GM19455 (cell line): ENCODE results near the gene CAVIN1.
"Not testable (repeated sequence)": the region's sequence is repeated elsewhere in the genome, so short reads cannot be mapped to it uniquely, and the experiment has no call there.

ENCODE experiments used
- ATAC-seq: cut with Tn5 transposase; IDR thresholded peaks from one replicate; pipeline ENCODE4 v1.9.1; 2021; ENCODE audit not compliant: unreplicated experiment

Gene CAVIN1

DNA sequence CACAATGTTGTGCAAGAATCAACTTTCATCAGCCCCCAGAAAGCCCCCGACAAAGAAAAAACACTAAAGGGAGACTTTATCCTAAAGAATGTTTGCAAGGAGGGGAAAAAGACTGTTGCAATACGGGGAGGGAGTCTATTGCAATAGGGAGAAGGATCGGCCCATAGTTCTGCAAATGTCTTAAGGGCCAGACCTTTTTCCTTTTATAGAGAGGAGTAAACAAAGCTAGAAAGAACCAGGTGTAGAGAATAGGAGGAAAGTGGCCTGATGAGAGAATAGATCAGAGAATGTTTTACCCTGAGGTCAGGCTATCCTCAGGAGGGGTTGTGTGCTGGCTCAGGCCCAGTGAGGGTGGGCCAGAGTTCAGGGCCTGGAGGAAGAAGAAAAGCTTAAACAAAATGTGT, 8.7 kb upstream of the CAVIN1 start:
- no peak for ATAC-seq

- no peak for ATAC-seq
Measured at GRCh38 chr17:42429726-42430447, 6.8 kb upstream of the CAVIN1 start.

GRCh38 chr17:42428141-42428944, 5.3 kb upstream of the CAVIN1 start:
- ATAC-seq, result no peak

GRCh38 chr17:42424991-42425610, 2.0 kb upstream of the CAVIN1 start:
- ATAC-seq, result no peak

DNA sequence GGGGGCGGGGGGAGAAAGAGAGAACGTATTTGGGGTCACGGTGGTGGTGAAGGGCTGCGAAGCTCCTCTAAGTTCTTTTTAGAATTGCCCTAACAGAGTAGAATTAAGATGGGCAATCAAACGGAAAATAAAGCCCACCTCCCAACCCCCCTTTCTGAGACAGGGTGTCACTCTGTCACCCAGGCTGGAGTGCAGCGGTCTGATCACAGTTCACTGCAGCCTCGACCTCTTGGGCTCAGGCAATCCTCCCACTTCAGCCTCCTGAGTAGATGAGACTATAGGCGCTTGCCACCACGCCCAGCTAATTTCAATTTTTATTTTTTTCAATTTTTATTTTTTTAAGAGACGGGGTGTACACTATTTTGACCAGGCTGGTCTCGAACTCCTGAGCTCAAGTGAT, 710 bp upstream of the CAVIN1 start:
- ATAC-seq, result no peak

- ATAC-seq, result no peak
Measured at GRCh38 chr17:42422412-42422957, 571 bp downstream of the CAVIN1 start.

- ATAC-seq, result no peak
Measured at GRCh38 chr17:42421507-42422338, 1.3 kb downstream of the CAVIN1 start.

DNA sequence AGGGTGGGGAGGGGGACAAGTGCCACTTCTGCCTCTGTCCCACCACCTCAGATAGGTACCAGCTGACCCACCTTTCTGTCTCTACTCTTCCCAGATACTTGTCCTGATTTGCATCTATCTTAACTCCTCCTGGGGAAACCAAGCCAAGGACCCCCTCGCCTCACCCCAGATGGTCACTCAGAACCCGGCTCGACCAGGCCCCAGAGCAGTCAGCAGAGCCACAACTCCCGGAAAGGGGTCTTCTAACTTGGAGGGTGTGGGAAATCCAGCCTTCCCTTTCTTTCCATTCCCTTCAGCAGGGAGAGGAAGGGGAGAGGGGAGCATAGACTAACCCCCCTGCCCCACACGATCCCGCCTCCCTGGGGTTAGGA, 1.9 kb downstream of the CAVIN1 start:
- ATAC-seq, result no peak

GRCh38 chr17:42417981-42418380, 5.1 kb downstream of the CAVIN1 start:
- ATAC-seq, result not testable (repeated sequence)

- ATAC-seq, result no peak
Measured at GRCh38 chr17:42414704-42415409, 8.2 kb downstream of the CAVIN1 start.

DNA sequence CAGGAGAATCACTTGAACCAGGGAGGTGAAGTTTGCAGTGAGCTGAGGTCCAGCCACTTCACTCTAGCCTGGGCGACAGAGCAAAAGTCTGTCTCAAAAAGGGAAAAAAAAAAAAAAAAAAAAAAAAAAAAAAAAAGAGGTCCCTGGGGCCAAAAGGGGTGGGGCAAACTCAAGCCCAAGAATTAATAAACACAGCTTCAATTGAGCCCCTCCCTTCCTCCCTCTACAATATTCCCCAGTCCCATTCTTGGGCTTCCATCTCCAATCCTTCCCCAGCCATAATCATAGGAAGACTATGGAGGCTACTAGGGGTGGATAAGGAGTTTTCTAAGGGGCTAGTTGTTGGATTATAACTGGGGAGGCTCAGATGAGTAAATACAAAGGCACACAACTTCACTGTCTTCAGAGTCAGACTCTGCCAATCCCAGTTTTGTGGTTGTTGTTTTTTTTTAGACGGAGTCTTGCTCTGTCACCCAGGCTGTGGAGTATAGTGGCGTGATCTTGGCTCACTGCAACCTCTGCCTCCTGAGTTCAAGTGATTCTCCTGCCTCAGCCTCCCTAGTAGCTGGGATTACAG, 9.5 kb downstream of the CAVIN1 start:
- ATAC-seq, result no peak

DNA sequence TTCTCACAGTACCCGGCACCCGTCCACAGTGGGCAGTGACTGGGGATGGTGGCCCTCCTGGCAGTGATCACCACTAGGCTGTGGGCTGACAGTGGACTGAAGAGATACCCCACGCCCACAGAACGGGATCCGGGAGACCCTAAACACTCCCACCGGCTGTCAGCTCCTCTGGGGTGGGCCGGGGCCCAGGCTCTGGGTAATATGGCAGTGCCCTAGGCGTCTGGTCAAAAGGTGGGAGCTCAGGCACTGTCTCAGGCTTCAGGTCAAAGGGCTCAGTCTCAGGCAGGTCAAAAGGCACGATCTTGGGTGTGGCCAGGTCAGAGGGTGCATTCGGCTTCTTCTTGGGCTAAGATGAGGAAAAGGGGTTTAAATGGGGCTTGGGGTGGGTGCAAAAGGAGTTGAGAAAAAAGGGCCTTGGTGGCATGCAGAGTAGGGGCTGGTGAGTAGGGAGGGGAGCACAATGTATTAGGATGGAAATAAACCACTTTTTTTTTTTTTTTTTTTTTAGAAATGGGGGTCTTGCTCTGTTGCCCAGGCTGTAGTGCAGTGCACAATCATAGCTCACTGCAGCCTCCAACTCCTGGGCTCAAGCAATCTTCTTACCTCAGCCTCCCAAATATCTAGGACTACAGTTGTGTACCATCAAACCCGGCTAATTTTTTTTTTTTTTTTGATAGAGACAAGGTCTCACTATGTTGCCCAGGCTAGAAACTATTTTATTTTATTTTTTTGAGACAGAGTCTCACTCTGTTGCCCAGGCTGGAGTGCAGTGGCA, 11.0 kb downstream of the CAVIN1 start:
- no peak for ATAC-seq

DNA sequence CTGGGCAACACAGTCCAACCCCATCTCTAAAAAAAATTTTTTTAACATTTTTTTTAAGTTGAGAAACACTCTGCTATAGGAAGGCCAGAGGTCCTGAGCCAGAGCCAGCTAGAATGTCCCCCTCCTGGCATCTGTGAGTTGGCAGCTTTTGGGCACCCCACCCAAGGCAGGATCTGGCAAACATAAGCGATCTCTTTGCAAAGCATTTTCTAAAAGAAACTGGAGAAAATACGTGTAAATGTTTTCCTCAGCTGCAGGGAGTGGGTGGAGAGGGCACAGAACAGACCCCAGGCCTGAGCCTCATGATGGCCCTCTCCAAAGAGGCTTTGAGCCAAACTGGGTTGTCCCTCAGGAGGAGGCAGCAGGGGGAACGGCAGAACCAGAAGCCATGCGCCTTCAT, 11.7 kb downstream of the CAVIN1 start:
- ATAC-seq, result no peak

GRCh38 chr17:42410319-42410685, 12.8 kb downstream of the CAVIN1 start:
- ATAC-seq, result no peak

- ATAC-seq, result no peak
Measured at GRCh38 chr17:42409523-42410318, 13.3 kb downstream of the CAVIN1 start.

DNA sequence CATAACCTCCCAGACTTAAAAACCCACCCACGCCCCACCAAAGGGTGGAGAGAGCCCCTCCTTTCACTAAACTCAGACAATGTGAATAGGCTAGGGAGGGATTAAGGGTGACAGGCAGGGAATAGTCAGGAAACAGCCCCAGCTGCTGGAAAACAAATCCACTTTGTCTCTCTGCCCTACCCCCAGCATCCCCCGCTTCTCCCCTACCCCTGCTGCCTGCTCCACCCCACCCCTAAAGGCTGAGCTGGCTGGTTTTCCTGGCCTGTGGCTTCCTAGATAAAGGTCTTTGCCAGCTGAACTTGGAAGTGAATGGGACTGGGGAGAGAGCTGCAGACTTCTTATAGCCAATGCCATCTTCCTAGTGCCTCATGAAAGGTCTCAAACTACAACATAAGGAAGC, 15.0 kb downstream of the CAVIN1 start:
- ATAC-seq, result no peak

- no peak for ATAC-seq
Measured at GRCh38 chr17:42407289-42407836, 15.7 kb downstream of the CAVIN1 start.

GRCh38 chr17:42406615-42407288, 16.3 kb downstream of the CAVIN1 start:
- ATAC-seq, result no peak
